Suprapubic skin (tissue), 4 donors: ENCODE data around the gene KNCN. TPM values are rescaled to one million over a fixed set of nuclear protein-coding genes. Genes with fewer than 3 reads are reported as not detected.

Source experiments
- DNase-seq, 2 donors: peaks; one replicate each; pipeline ENCODE4 v3.0.0-alpha.2; 2019; ENCODE audit warnings: low spot score in 2 of 2
- H3K27ac ChIP-seq: fragments of 200-600 bp; sonication (generic); one replicate; pipeline ENCODE4 v1.5.1; 2019
- H3K27me3 ChIP-seq: fragments of 200-600 bp; sonication (generic); one replicate; pipeline ENCODE4 v1.5.1; 2019
- H3K36me3 ChIP-seq: fragments of 200-600 bp; sonication (generic); one replicate; pipeline ENCODE4 v1.5.1; 2019
- H3K4me1 ChIP-seq: fragments of 200-600 bp; sonication (generic); one replicate; pipeline ENCODE4 v1.5.1; 2019
- H3K4me3 ChIP-seq: fragments of 200-600 bp; sonication (generic); one replicate; pipeline ENCODE4 v1.5.1; 2019; ENCODE audit warnings: mild to moderate bottlenecking
- H3K9me3 ChIP-seq: fragments of 200-600 bp; sonication (generic); one replicate; pipeline ENCODE4 v1.5.1; 2019
- CTCF ChIP-seq, 2 donors: fragments of 200-600 bp in 1 of 2; fragments of 450-650 bp in 1 of 2; sonication (generic) in 1 of 2; IDR thresholded peaks; one replicate each; pipeline ENCODE4 v1.5.1; 2016 to 2019; ENCODE audit warnings: antibody characterized with exemption in 2 of 2, mild to moderate bottlenecking in 1 of 2, moderate library complexity in 1 of 2
- EP300 ChIP-seq: sonication (generic); formaldehyde crosslinking; IDR thresholded peaks from one replicate; pipeline ENCODE4 v1.6.1; 2017; ENCODE audit warnings: antibody characterized with exemption
- POLR2A ChIP-seq, 2 donors: fragments of 450-650 bp; IDR thresholded peaks; one replicate each; pipeline ENCODE4 v1.6.1; 2017; ENCODE audit warnings: antibody characterized with exemption in 2 of 2, mild to moderate bottlenecking in 2 of 2, moderate library complexity in 2 of 2
- POLR2AphosphoS5 ChIP-seq, 3 donors: sonication (generic); formaldehyde crosslinking; IDR thresholded peaks; one replicate each; pipeline ENCODE4 v1.6.1; 2017; ENCODE audit warnings: antibody characterized with exemption in 3 of 3
- WGBS: methylation state at CpG from one replicate; pipeline ENCODE4 v1.1.5; 2018; 5-methylcytosine and 5-hydroxymethylcytosine counted together
- total RNA-seq, 4 donors: library from RNA; depleted of rRNA; stranded (reverse); fragments of >200 nt; gene quantifications; one replicate each; pipeline ENCODE4 v1.1.0, GENCODE V29; 2016

Gene KNCN
- total RNA-seq, 4 donors from 2014 or later: not detected

- H3K27ac ChIP-seq: no peak overlapping the region
- DNase-seq: peak in 1 of 2 donors; percentile 20
- no peaks in the 10 kb centered on the region for H3K9me3 ChIP-seq
- H3K4me3 ChIP-seq: no peak overlapping the region
- peaks cover 42% of the 10 kb centered on the region for H3K36me3 ChIP-seq
- 67% methylated on average over 5 of the region's 5 CpGs for WGBS
- peaks cover 31% of the 10 kb centered on the region for H3K4me1 ChIP-seq
- H3K27me3 ChIP-seq: no peaks in the 10 kb centered on the region
- no peak for TF ChIP-seq POLR2A (IDR thresholded peaks at IDR 0.05)
Measured at GRCh38 chr1:46557403-46557802, 6.0 kb upstream of the KNCN start.

GRCh38 chr1:46556822-46557221 is 5.4 kb upstream of the KNCN start:
- Histone ChIP-seq H3K9me3 (no peaks in the 10 kb centered on the region), H3K27me3 (no peaks in the 10 kb centered on the region), H3K4me3 (no peak overlapping the region), H3K27ac (no peak overlapping the region), H3K36me3 (peaks cover 37% of the 10 kb centered on the region), H3K4me1 (peaks cover 31% of the 10 kb centered on the region)
- WGBS: 72% methylated on average over 3 of the region's 3 CpGs
- peak in 1 of 2 donors; percentile 38 for DNase-seq
- no peak for TF ChIP-seq POLR2A (IDR thresholded peaks at IDR 0.05)
- no peak for TF ChIP-seq CTCF (IDR thresholded peaks at IDR 0.05)

GRCh38 chr1:46555826-46556619 is 4.6 kb upstream of the KNCN start:
- no peak for TF ChIP-seq CTCF (IDR thresholded peaks at IDR 0.05)
- no peak for TF ChIP-seq EP300
- no peak for TF ChIP-seq POLR2AphosphoS5 (IDR thresholded peaks at IDR 0.05)
- TF ChIP-seq POLR2A (IDR thresholded peaks at IDR 0.05): no peak
- H3K9me3 ChIP-seq: no peaks in the 10 kb centered on the region
- peaks cover 31% of the 10 kb centered on the region for H3K4me1 ChIP-seq
- WGBS: 87% methylated on average over 7 of the region's 7 CpGs
- H3K4me3 ChIP-seq: no peak overlapping the region
- H3K27ac ChIP-seq: no peak overlapping the region
- peak in 1 of 2 donors; percentile 44 for DNase-seq
- peaks cover 29% of the 10 kb centered on the region for H3K36me3 ChIP-seq
- peaks cover under 1% of the 10 kb centered on the region for H3K27me3 ChIP-seq

GRCh38 chr1:46554597-46555381 is 3.3 kb upstream of the KNCN start:
- Histone ChIP-seq H3K4me3 (no peak overlapping the region), H3K36me3 (peaks cover 17% of the 10 kb centered on the region), H3K9me3 (no peaks in the 10 kb centered on the region), H3K27ac (no peak overlapping the region), H3K4me1 (peaks cover 32% of the 10 kb centered on the region), H3K27me3 (peaks cover 9% of the 10 kb centered on the region)
- DNase-seq: peak in 1 of 2 donors; percentile 55
- no peak for TF ChIP-seq EP300
- TF ChIP-seq CTCF (IDR thresholded peaks at IDR 0.05): no peak
- no peak for TF ChIP-seq POLR2AphosphoS5 (IDR thresholded peaks at IDR 0.05)
- TF ChIP-seq POLR2A (IDR thresholded peaks at IDR 0.05): no peak
- 77% methylated on average over 6 of the region's 12 CpGs for WGBS

GRCh38 chr1:46554236-46554596 is 2.8 kb upstream of the KNCN start:
- TF ChIP-seq CTCF (IDR thresholded peaks at IDR 0.05): no peak
- no peak for TF ChIP-seq EP300
- no peak for TF ChIP-seq POLR2AphosphoS5 (IDR thresholded peaks at IDR 0.05)
- no peak for TF ChIP-seq POLR2A (IDR thresholded peaks at IDR 0.05)
- Histone ChIP-seq H3K4me3 (no peak overlapping the region), H3K27me3 (peaks cover 9% of the 10 kb centered on the region), H3K4me1 (peaks cover 31% of the 10 kb centered on the region), H3K36me3 (peaks cover 12% of the 10 kb centered on the region), H3K27ac (no peak overlapping the region), H3K9me3 (no peaks in the 10 kb centered on the region)
- DNase-seq: no peak
- WGBS: 92% methylated on average over 5 of the region's 6 CpGs
